Gastroesophageal sphincter (tissue), 3 donors: Measurements from ENCODE around the gene SUGCT.

Source experiments
- CTCF ChIP-seq, 4 experiments: fragments of 200-600 bp in 2 of 4; fragments of 450-650 bp in 2 of 4; sonication (generic) in 1 of 4; IDR thresholded peaks; one replicate each; pipeline ENCODE4 v1.5.1; 2017 to 2019; ENCODE audit warnings: antibody characterized with exemption in 4 of 4, mild to moderate bottlenecking in 2 of 4, moderate library complexity in 2 of 4
- EP300 ChIP-seq: sonication (generic); formaldehyde crosslinking; IDR thresholded peaks from one replicate; pipeline ENCODE4 v1.6.1; 2017; ENCODE audit warnings: antibody characterized with exemption, mild to moderate bottlenecking
- POLR2A ChIP-seq, 2 donors: fragments of 450-650 bp; IDR thresholded peaks; one replicate each; pipeline ENCODE4 v1.6.1; 2017; ENCODE audit warnings: antibody characterized with exemption in 2 of 2, mild to moderate bottlenecking in 2 of 2, moderate library complexity in 1 of 2

GRCh38 chr7:40876601-40877000, 741.8 kb downstream of the SUGCT start:
- TF ChIP-seq CTCF (IDR thresholded peaks at IDR 0.05), result no peak
- no peak for TF ChIP-seq EP300
- TF ChIP-seq POLR2A (IDR thresholded peaks at IDR 0.05), result no peak
